Thyroid gland (tissue), 4 donors: ENCODE data around the gene SNAPC1. TPM values are rescaled to one million over a fixed set of nuclear protein-coding genes. Genes with fewer than 3 reads are reported as not detected.

Source experiments
- DNase-seq, 2 donors: peaks; one replicate each; pipeline ENCODE4 v3.0.0-alpha.2; 2019
- H3K27ac ChIP-seq, 3 donors: fragments of 200-600 bp; sonication (generic); 1 replicate in 2 of 3; 2 replicates in 1 of 3; pipeline ENCODE4 v1.5.1; 2016 to 2019; ENCODE audit warnings: mild to moderate bottlenecking in 1 of 3, moderate library complexity in 1 of 3
- H3K27me3 ChIP-seq: fragments of 200-600 bp; sonication (generic); one replicate; pipeline ENCODE4 v1.5.1; 2019
- H3K36me3 ChIP-seq, 2 donors: fragments of 200-600 bp; sonication (generic); one replicate each; pipeline ENCODE4 v1.5.1; 2016 to 2019
- H3K4me1 ChIP-seq, 2 donors: fragments of 200-600 bp; sonication (generic); one replicate each; pipeline ENCODE4 v1.5.1; 2017 to 2019
- H3K4me3 ChIP-seq, 3 donors: fragments of 200-600 bp; sonication (generic); replicated peaks in 1 of 3; 1 replicate in 2 of 3; 2 replicates in 1 of 3; pipeline ENCODE4 v1.5.1; 2016; ENCODE audit warnings: mild to moderate bottlenecking in 1 of 3
- H3K9me3 ChIP-seq: fragments of 200-600 bp; sonication (generic); one replicate; pipeline ENCODE4 v1.5.1; 2017
- CTCF ChIP-seq, 6 experiments: fragments of 200-600 bp in 3 of 6; fragments of 450-650 bp in 3 of 6; sonication (generic) in 3 of 6; IDR thresholded peaks; one replicate each; pipeline ENCODE4 v1.5.1; 2016 to 2019; ENCODE audit warnings: antibody characterized with exemption in 6 of 6, mild to moderate bottlenecking in 2 of 6, inconsistent platforms in 1 of 6, moderate library complexity in 1 of 6
- POLR2A ChIP-seq, 2 donors: fragments of 450-650 bp; IDR thresholded peaks; one replicate each; pipeline ENCODE4 v1.6.1; 2017; ENCODE audit warnings: antibody characterized with exemption in 2 of 2, mild to moderate bottlenecking in 2 of 2, moderate library complexity in 1 of 2
- WGBS, 2 donors: methylation state at CpG; one replicate each; pipeline ENCODE4 v1.1.5; 2017; 5-methylcytosine and 5-hydroxymethylcytosine counted together
- intact Hi-C: fragments of 100-400 bp; cut with DNase I; formaldehyde crosslinking; loops from one replicate; pipeline ENCODE4 v1.15.1; 2023
- total RNA-seq, 4 donors: library from RNA; depleted of rRNA; stranded (reverse); fragments of >200 nt; gene quantifications; one replicate each; pipeline ENCODE4 v1.2.3, GENCODE V29; 2016

The SNAPC1 gene
- total RNA-seq, 4 donors from 2014 or later = 4.8 to 8.9 (median 6.8) TPM

- Histone ChIP-seq H3K4me3 (no peak overlapping the region), H3K27ac (no peak overlapping the region), H3K36me3 (no peaks in the 10 kb centered on the region), H3K9me3 (no peaks in the 10 kb centered on the region), H3K4me1 (no peaks in the 10 kb centered on the region), H3K27me3 (no peaks in the 10 kb centered on the region)
- intact Hi-C loops = no loop called here
- TF ChIP-seq CTCF (IDR thresholded peaks at IDR 0.05) (no peak), POLR2A (IDR thresholded peaks at IDR 0.05) (no peak)
- 96% methylated on average over 2 of the region's 2 CpGs for WGBS, 2 donors
- no peak for DNase-seq
Measured at GRCh38 chr14:61822458-61822857, 60.2 kb downstream of the SNAPC1 start.

GRCh38 chr14:61832783-61833182, 70.6 kb downstream of the SNAPC1 start:
- no peak for DNase-seq
- Histone ChIP-seq H3K4me1 (no peaks in the 10 kb centered on the region), H3K4me3 (no peak overlapping the region), H3K27ac (no peak overlapping the region), H3K36me3 (no peaks in the 10 kb centered on the region), H3K9me3 (no peaks in the 10 kb centered on the region), H3K27me3 (no peaks in the 10 kb centered on the region)
- intact Hi-C loops = loop anchor here (10.0 kb wide), 1 partner anchor 538 kb away; no protein-coding TSS in a partner anchor
- 91 to 94% methylated on average over 3 of the region's 3 CpGs for WGBS, 2 donors
- no peak for TF ChIP-seq POLR2A (IDR thresholded peaks at IDR 0.05)
- no peak for TF ChIP-seq CTCF (IDR thresholded peaks at IDR 0.05)

- Histone ChIP-seq H3K4me1 (no peaks in the 10 kb centered on the region), H3K36me3 (no peaks in the 10 kb centered on the region), H3K9me3 (no peaks in the 10 kb centered on the region), H3K4me3 (no peak overlapping the region), H3K27ac (no peak overlapping the region), H3K27me3 (no peaks in the 10 kb centered on the region)
- WGBS, 2 donors = 82 to 88% methylated on average over 3 of the region's 3 CpGs
- TF ChIP-seq POLR2A (IDR thresholded peaks at IDR 0.05) (no peak), CTCF (IDR thresholded peaks at IDR 0.05) (no peak)
- intact Hi-C loops = loop anchor here (10.0 kb wide), 1 partner anchor 541 kb away; no protein-coding TSS in a partner anchor
- no peak for DNase-seq
Measured at GRCh38 chr14:61836184-61836583, 74.0 kb downstream of the SNAPC1 start.

- Histone ChIP-seq H3K27me3 (no peaks in the 10 kb centered on the region), H3K27ac (no peak overlapping the region), H3K4me3 (no peak overlapping the region), H3K36me3 (no peaks in the 10 kb centered on the region), H3K9me3 (no peaks in the 10 kb centered on the region), H3K4me1 (no peaks in the 10 kb centered on the region)
- no peak for DNase-seq
- 95 to 100% methylated on average over 1 of the region's 1 CpG for WGBS, 2 donors
- intact Hi-C loops = loop anchor here (10.0 kb wide), 1 partner anchor 542 kb away; no protein-coding TSS in a partner anchor
- TF ChIP-seq POLR2A (IDR thresholded peaks at IDR 0.05) = no peak
Measured at GRCh38 chr14:61836807-61837206, 74.6 kb downstream of the SNAPC1 start.

GRCh38 chr14:61837336-61838229, 75.4 kb downstream of the SNAPC1 start:
- no peaks in the 10 kb centered on the region for H3K27me3 ChIP-seq
- no peak overlapping the region for H3K27ac ChIP-seq
- H3K36me3 ChIP-seq = no peaks in the 10 kb centered on the region
- 29 to 48% methylated on average over 7 to 10 of the region's 10 CpGs for WGBS, 2 donors
- peak; percentile 79 for DNase-seq
- intact Hi-C loops = loop anchor here (2.0 to 10.0 kb wide), 2 partner anchors 379 to 543 kb away; no protein-coding TSS in a partner anchor
- H3K4me3 ChIP-seq = no peak overlapping the region
- no peak for TF ChIP-seq POLR2A (IDR thresholded peaks at IDR 0.05)
- TF ChIP-seq CTCF (IDR thresholded peaks at IDR 0.05) = peak; percentile 88 to 93 (median 92)
- H3K9me3 ChIP-seq = no peaks in the 10 kb centered on the region
- no peaks in the 10 kb centered on the region for H3K4me1 ChIP-seq
